ENCODE measurements around the gene LCOR. TPM values are rescaled to one million over a fixed set of nuclear protein-coding genes. Genes with fewer than 3 reads are reported as not detected.

Gene LCOR
- total and polyA plus RNA-seq, 8 donors = 4.5 to 34.2 (median 19.5) TPM

DNA sequence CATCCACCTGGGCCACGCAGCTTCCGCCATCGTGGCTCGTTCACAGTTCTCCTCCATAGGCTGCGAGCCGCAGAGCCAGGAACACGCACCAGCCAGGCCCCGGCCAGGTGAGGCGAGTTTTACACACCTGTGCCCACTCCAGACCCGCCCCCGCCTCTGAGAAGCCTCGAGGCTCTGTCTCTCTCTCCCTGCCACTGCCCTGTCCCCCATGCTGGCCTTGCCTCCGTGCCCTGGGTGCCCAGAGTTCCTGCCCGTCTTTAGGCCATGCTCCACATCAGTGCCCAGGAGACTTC, 211.4 kb downstream of the LCOR start:
- WGBS, 2 donors = 75 to 82% methylated on average over 12 to 14 of the region's 14 CpGs
- DNase-seq (no peak), FAIRE-seq (no peak), ATAC-seq (no peak)
- H3K36me3 ChIP-seq = no peaks in the 10 kb centered on the region
- TF ChIP-seq, protein P1, sequence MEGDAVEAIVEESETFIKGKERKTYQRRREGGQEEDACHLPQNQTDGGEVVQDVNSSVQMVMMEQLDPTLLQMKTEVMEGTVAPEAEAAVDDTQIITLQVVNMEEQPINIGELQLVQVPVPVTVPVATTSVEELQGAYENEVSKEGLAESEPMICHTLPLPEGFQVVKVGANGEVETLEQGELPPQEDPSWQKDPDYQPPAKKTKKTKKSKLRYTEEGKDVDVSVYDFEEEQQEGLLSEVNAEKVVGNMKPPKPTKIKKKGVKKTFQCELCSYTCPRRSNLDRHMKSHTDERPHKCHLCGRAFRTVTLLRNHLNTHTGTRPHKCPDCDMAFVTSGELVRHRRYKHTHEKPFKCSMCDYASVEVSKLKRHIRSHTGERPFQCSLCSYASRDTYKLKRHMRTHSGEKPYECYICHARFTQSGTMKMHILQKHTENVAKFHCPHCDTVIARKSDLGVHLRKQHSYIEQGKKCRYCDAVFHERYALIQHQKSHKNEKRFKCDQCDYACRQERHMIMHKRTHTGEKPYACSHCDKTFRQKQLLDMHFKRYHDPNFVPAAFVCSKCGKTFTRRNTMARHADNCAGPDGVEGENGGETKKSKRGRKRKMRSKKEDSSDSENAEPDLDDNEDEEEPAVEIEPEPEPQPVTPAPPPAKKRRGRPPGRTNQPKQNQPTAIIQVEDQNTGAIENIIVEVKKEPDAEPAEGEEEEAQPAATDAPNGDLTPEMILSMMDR (IDR thresholded peaks at IDR 0.05) = no peak
- H3K9me3 ChIP-seq = no peaks in the 10 kb centered on the region
- H3K27me3 ChIP-seq = no peaks in the 10 kb centered on the region
- H3K4me3 ChIP-seq = no peak overlapping the region
- H3K4me1 ChIP-seq = no peaks in the 10 kb centered on the region
- intact Hi-C loops (cut with DNase I) = no loop called here
- H3K27ac ChIP-seq = no peak overlapping the region

Small RNA genes within 50 kb of the gene (microRNA-seq; reads per million reads assigned to microRNA genes)
- 0 reads per million in 2 donors for gene MIR607

Other genes starting within 250 kb of the LCOR start
- 100 to 1,000 TPM in 2 of 6 donors, 10 to 100 TPM in 4; 54.4 to 110 (median 77.4) TPM for gene TM9SF3, start 245.3 kb upstream of the LCOR start, total RNA-seq
- gene TM9SF3, start 245.3 kb upstream of the LCOR start, polyA plus RNA-seq = 10 to 100 TPM; 15.5 to 31.8 TPM
- 10 to 100 TPM; 15.0 to 71.0 (median 32.0) TPM for gene PIK3AP1, start 111.8 kb upstream of the LCOR start, total RNA-seq
- 10 to 100 TPM; 15.7 to 16.2 TPM for gene PIK3AP1, start 111.8 kb upstream of the LCOR start, polyA plus RNA-seq